NOMO-1 treated with dmso at 0.1 percent for 144 hours (cell line): ENCODE results near the gene OLFML3.
"Not testable (repeated sequence)": the region's sequence is repeated elsewhere in the genome, so short reads cannot be mapped to it uniquely, and the experiment has no call there.

ENCODE experiments used
- DNase-seq: peaks from one replicate; lab custom pipeline; 2025; ENCODE audit not compliant: unreplicated experiment; lab: John Stamatoyannopoulos, UW

OLFML3 gene

GRCh38 chr1:113990961-113991360, 11.7 kb downstream of the OLFML3 start:
- DNase-seq: no peak

- no peak for DNase-seq
Measured at GRCh38 chr1:113991467-113991997, 12.3 kb downstream of the OLFML3 start.

DNA sequence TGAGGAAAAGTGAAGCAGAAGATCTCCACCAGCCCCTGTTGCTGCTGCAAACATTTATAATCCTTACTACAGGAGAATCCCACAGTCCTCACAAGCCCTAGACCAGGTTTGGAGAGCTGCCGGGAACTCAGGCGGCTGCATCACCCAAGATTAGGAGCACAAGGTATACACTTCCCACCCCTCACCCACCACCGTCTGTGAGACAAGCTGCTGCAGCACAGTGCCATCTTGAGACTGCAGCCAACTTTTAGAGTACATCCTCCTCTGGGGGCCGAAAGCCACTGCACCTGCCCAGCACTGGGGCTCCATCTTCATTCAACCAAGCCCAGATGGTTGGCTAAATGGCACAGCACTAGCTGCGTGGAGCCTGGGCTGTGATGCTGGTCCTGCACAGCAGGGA, 13.8 kb downstream of the OLFML3 start:
- no peak for DNase-seq

GRCh38 chr1:113993766-113994165, 14.5 kb downstream of the OLFML3 start:
- no peak for DNase-seq

- DNase-seq: no peak
Measured at GRCh38 chr1:113995382-113995781, 16.1 kb downstream of the OLFML3 start.

DNA sequence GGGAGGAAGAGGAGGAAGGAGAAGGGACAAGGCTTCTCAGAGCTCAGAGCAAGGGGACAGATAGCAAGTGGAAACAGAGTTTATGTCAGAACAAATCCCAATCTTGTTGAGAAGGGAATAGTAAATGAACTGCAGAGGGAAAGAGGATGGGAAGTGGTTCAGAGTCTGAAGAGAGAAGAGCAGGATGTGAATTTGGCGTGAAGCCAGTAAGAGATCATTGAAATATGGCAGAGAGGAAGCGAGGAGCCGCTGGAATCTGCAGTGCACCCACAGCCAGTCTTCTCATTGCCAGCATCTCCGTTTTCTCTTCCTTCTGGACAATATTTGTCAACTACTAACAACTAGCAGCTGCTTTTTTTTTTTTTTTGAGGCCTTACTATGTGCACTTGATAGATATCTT, 19.1 kb downstream of the OLFML3 start:
- DNase-seq: no peak

GRCh38 chr1:113999233-113999632, 20.0 kb downstream of the OLFML3 start:
- no peak for DNase-seq

DNA sequence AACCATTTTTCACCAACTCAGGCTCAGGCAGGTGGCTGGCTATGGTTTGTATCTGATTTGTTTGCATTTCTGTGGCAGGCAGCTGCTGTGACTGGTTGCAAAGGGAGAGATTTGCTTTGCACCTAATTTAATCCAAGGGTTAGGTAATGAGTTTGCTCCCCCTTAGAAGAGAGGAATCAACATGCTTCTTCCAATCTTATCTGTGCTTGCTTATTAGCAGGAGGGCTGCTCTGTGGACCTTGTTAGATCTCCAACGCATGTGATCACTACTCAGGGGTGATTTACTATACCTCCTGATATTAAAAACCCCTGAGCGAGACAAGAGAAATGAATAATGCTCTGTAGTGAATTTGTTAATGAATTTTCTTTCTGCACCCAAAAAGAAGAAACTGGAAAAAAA, 20.5 kb downstream of the OLFML3 start:
- DNase-seq: no peak

DNA sequence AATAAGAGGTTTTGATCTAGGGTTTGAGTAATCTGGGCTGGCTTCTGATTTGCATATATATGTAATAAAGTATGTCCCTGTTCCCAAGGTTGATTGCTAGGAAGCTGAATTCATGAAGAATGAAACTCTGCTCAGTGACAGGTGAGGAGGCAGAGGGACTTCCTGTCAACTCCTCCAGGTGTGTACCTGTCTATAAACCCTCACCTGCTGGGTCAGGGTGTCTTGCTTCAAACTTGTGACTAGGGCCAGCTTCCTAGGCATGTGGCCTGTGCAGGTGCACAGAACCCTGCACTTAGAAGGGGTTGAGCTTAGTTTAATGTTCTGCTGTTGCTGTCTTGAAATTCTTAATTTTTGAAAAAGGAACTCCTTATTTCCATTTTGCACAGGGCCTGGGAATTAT, 21.1 kb downstream of the OLFML3 start:
- no peak for DNase-seq

DNA sequence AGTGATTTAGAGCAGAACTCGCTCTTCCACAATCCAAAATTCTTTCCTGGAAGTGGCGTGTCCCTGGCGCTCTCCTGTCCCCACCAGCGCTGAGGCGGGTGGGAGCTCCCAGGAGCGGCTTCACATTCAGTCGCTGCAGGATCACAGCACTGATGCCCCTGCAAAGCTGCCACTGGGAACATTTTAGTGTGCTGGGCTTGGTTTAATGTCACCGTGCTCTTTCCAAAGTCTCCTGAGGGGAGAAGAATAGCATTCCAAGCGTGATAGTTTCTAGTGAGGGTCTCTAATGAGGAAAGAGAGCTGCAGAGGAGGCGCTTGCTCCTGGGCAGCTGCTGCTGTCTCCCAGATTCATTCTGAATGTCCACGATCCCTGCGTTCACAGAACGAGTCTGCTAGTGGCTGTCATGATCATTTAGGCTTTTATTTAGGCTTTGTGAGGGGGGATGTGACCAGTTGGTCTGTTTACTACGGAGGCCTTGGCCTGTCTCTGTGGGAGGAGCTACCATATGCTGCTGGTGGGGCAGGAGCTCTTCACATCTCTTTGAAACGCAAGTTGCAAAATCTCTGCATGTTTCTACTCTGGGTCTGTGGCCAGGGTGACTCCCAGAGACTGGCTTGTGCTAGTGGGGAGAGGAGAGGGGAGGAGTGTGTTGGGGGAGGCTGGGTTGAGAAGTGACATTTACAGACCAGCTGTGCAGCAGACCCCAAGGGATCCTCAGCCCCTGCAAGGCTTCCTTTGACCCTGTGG, 23.4 kb downstream of the OLFML3 start:
- DNase-seq: no peak

DNA sequence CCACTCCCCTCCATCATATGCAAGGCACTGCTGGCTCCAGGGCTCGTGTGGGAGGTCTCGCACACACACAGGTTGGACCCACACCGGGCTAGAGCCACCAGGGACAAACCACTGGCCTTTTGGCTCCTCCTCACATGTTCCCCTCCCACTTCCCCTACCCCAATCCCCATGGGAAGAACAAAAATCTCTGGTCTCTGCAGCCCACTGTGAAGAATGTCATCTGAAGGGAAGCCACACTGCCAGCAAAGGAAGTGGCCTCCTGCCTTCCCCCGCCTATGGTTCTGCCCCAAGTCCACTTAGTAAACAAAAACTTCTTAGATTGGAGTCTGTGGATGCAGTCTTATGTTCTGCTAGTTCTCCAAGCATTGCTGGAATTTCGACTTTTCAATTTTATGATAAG, 24.2 kb downstream of the OLFML3 start:
- DNase-seq: no peak

GRCh38 chr1:114006825-114007224, 27.6 kb downstream of the OLFML3 start:
- DNase-seq: not testable (repeated sequence)

DNA sequence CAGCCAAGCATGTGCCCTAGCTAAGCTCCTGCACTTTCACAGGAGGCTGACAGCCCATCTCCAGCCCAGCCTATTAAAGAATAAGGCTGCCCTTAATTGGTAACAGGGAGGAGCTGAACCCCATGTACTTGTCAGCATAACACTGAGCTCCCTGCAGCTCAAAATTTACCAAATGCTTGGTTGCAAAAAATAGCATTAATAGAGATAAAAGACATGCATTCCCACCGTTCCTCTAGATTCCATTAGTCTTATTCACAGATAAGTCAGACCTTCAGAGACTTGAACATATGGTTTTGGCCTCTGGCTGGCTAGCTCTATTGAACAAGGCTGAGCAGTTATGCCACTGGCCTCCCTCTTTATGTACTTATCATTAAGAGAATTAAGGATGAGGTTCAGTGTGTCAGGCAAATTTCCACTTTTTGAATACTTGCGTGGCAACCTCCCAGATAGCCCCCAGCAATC, 29.2 kb downstream of the OLFML3 start:
- DNase-seq: no peak

DNA sequence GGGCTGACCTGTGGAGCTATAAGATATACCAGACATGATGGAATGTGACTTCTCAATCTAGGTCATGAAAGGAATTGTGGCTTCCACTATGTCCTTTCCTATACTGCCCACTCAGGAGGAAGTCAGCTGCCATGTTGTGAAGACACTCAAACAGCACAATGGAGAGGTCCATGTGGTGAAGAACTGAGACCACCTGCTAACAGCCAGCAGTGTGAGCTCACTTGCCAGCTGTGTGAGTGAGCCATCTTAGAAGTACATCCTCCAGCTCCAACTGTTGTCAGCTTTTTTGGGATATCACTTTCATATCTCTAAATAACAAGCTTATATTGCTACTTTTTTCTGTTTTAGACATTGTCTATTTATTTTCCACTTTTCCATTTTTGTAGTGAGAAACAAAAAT, 29.7 kb downstream of the OLFML3 start:
- no peak for DNase-seq

- DNase-seq: no peak
Measured at GRCh38 chr1:114009393-114009792, 30.1 kb downstream of the OLFML3 start.

DNA sequence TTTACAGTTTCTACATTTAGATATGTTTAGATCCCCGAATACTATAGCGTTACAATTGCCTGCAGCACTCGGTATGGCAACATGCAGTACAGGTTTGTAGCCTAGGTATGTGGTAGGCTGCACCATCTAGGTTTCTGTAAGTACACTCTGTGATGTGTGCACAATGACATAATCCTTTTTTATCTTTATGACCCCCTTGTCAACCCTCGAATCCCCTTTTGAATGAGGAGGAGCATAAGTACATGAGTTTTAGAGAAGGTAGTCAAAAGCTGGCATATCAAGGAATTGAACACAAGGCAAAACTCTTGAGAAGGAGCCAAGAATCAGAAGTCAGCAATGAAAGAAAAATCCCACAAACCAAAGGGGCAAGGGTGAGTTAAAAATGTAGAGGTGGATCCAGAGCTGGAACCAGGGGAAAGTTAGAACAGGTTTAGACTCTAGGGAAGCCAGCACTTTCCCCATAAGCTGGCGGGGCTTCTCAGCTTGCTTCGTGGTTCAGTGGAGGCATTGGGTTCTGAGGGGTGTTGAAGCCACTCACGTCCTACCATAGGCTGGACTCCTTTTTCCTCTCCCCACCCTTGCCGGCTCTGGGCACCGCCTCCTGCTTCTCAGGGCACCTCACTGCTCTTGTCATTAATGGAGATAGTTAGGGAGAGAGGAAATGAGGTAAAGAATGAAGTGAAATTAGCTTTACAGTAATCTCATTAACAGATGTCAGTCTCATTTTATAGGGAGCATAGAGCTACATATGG, 31.3 kb downstream of the OLFML3 start:
- DNase-seq: no peak

DNA sequence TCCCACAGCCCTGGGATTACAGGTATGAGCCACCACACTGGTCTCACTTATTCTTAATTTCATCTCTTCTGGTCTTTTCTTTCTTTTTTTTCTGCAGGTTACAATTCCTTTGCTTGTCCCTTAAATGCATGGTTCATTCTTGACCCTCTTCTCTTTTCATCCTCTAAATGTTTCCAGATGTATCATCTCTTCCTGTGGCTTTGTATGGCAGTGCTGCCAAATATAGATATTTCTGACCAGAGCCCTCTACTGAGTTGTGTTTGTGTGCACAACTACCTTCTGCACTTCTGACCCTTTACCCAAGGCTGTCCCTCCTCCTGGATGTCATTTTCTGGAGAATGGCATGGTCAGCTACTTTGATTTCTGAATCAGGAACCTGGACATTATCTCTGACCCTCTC, 32.5 kb downstream of the OLFML3 start:
- DNase-seq: no peak

DNA sequence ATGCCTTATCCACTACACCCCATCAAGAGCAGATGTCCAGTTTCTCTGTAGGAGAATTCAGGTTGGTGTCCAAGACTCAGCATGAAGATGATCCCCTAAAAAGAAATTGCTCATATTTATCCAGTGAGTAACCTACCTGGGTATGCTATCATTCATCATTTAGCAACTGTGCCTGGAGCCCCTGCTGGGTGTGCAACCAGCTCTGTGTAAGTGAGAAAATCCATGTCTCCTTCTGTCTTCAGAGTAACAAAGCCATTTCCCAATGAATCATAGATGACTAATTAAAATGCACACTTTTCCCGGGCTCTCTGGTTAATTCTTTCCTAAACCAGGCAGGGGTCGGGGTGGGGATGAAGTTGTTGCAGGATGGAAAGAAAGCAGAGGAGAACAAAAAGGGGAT, 35.8 kb downstream of the OLFML3 start:
- no peak for DNase-seq

DNA sequence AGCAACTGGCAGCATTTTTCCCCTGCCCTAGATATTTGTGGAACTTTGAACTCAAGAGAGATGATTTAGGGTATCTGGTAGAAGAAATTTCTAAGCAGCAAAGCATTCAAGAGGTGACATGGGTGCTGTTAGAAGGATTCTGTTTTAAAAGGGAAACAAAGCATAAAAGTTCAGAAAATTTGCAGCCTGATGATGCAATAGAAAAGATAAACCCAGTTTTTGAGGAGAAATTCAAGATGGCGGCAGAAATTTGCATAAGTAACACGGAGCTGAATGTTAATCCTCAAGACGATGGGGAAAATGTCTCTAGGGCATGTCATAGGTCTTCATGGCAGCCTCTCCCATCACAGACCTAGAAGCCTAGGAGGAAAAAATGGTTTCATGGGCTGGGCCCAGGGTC, 40.5 kb downstream of the OLFML3 start:
- DNase-seq: not testable (repeated sequence)

DNA sequence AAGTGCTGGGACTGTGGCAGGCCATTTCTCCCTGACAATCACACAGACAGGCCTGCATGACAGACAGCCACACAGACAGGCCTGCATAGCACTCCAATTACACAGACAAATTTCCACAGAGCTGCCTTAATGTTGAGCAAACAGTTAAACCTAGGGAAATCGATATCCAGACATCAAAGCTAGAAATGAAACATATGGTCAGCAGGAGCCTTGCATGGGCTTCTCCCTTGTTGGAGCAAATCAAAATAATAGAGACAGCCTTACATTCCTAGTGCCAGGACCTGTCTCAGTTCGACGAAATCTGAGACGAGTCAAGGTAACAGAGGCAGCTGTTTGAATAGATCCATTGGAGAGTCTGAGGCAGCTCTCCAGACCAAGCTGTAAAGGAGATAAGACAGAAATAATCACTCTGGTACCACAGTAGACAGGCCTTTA, 42.4 kb downstream of the OLFML3 start:
- DNase-seq: no peak

- DNase-seq: no peak
Measured at GRCh38 chr1:114022877-114023276, 43.6 kb downstream of the OLFML3 start.

GRCh38 chr1:114023377-114023776, 44.1 kb downstream of the OLFML3 start:
- DNase-seq: no peak
